Measurements from ENCODE around the gene FSTL4.

DNA sequence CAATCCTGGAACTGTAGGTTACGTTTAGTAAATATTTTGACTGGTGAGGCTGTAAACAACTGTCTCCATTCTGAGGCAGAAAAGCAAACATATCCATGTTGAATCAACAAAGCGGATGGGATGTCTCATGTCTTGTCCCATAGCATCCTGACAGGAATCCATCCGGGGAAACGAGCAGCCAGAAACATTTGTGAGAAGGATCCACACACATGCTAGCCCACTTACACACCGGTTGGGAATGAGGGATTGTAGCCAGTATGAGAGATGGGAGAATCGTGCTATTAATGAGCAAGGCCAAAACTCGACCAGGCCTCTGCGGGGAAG, 117.5 kb downstream of the FSTL4 start:
- TF ChIP-seq, protein P1, sequence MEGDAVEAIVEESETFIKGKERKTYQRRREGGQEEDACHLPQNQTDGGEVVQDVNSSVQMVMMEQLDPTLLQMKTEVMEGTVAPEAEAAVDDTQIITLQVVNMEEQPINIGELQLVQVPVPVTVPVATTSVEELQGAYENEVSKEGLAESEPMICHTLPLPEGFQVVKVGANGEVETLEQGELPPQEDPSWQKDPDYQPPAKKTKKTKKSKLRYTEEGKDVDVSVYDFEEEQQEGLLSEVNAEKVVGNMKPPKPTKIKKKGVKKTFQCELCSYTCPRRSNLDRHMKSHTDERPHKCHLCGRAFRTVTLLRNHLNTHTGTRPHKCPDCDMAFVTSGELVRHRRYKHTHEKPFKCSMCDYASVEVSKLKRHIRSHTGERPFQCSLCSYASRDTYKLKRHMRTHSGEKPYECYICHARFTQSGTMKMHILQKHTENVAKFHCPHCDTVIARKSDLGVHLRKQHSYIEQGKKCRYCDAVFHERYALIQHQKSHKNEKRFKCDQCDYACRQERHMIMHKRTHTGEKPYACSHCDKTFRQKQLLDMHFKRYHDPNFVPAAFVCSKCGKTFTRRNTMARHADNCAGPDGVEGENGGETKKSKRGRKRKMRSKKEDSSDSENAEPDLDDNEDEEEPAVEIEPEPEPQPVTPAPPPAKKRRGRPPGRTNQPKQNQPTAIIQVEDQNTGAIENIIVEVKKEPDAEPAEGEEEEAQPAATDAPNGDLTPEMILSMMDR (IDR thresholded peaks at IDR 0.05), result no peak
- no peak for TF ChIP-seq POLR2A (IDR thresholded peaks at IDR 0.05)
- TF ChIP-seq POLR2AphosphoS5 (IDR thresholded peaks at IDR 0.05), result no peak
